ENCODE measurements around the gene CFAP161. TPM values are rescaled to one million over a fixed set of nuclear protein-coding genes. Genes with fewer than 3 reads are reported as not detected.

Gene CFAP161
- polyA plus RNA-seq, 3 donors = not detected

DNA sequence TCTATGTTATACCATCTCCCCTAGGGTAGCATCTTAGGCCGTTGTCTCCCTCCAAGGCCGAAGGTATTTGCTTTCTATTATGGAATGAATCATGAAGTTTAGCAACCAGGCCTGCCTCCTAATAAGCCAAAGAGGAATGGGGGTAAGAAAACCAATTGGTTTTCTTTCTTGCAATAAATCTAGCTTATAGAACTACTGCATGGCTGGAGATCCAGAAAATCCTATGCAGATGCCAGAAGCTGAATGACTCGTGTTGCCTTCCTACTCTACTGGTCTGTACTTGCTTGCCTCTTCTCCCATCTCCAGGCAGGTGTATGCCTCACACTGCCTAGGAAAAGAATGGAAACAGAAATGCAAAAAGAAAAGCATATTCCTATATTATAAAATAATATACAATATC lies 31.5 kb downstream of the CFAP161 start:
- DNase-seq = no peak
- Histone ChIP-seq H3K79me2 (ENCODE audit: insufficient read depth, low read length) (no peaks in the 10 kb centered on the region), H3K9ac (ENCODE audit: insufficient read depth, low read length, poor library complexity, severe bottlenecking) (no peak overlapping the region), H3K4me2 (replicated peaks; ENCODE audit: extremely low read depth, low read length, poor library complexity, severe bottlenecking) (no peak overlapping the region), H4K20me1 (ENCODE audit: insufficient read depth, low read length) (no peaks in the 10 kb centered on the region), H2AFZ (ENCODE audit: insufficient read depth, low read depth, low read length, poor library complexity, severe bottlenecking) (no peak overlapping the region), H3K27me3 (ENCODE audit: control insufficient read depth in 2 of 2, insufficient read depth in 2 of 2, low read length in 2 of 2) (no peaks in the 10 kb centered on the region), H3K4me3 (replicated peaks in 1 of 3; ENCODE audit: low read depth in 2 of 3, low read length in 3 of 3) (no peak overlapping the region), H3K27ac (ENCODE audit: low read depth in 1 of 2, low read length in 2 of 2) (no peak overlapping the region), H3K9me3 (replicated peaks in 1 of 2; ENCODE audit: control insufficient read depth in 1 of 2, insufficient read depth in 1 of 2, low read length in 2 of 2) (no peaks in the 10 kb centered on the region), H3K4me1 (ENCODE audit: control insufficient read depth in 1 of 2, insufficient read depth in 2 of 2, low read length in 2 of 2) (no peaks in the 10 kb centered on the region), H3K36me3 (replicated peaks in 1 of 2; ENCODE audit: control insufficient read depth in 1 of 2, insufficient read depth in 2 of 2, low read length in 2 of 2) (no peaks in the 10 kb centered on the region)
- TF ChIP-seq, protein P1, sequence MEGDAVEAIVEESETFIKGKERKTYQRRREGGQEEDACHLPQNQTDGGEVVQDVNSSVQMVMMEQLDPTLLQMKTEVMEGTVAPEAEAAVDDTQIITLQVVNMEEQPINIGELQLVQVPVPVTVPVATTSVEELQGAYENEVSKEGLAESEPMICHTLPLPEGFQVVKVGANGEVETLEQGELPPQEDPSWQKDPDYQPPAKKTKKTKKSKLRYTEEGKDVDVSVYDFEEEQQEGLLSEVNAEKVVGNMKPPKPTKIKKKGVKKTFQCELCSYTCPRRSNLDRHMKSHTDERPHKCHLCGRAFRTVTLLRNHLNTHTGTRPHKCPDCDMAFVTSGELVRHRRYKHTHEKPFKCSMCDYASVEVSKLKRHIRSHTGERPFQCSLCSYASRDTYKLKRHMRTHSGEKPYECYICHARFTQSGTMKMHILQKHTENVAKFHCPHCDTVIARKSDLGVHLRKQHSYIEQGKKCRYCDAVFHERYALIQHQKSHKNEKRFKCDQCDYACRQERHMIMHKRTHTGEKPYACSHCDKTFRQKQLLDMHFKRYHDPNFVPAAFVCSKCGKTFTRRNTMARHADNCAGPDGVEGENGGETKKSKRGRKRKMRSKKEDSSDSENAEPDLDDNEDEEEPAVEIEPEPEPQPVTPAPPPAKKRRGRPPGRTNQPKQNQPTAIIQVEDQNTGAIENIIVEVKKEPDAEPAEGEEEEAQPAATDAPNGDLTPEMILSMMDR (IDR thresholded peaks at IDR 0.05) = no peak
- H3K4me1 Mint-ChIP-seq = peaks cover 12% of the 10 kb centered on the region
- no peak overlapping the region for H3K27ac Mint-ChIP-seq
- intact Hi-C loops (cut with micrococcal nuclease) = no loop called here
- H3K9me3 Mint-ChIP-seq = no peaks in the 10 kb centered on the region
- H3K27me3 Mint-ChIP-seq (ENCODE audit: low read depth in 3 of 3) = peaks cover under 1 to 4% (median 2%) of the 10 kb centered on the region in 3 donors
- H3K36me3 Mint-ChIP-seq = no peaks in the 10 kb centered on the region
- 100% methylated on average over 1 of the region's 3 CpGs for WGBS (ENCODE audit: insufficient coverage)
- no peak overlapping the region for H3K4me3 Mint-ChIP-seq

DNA sequence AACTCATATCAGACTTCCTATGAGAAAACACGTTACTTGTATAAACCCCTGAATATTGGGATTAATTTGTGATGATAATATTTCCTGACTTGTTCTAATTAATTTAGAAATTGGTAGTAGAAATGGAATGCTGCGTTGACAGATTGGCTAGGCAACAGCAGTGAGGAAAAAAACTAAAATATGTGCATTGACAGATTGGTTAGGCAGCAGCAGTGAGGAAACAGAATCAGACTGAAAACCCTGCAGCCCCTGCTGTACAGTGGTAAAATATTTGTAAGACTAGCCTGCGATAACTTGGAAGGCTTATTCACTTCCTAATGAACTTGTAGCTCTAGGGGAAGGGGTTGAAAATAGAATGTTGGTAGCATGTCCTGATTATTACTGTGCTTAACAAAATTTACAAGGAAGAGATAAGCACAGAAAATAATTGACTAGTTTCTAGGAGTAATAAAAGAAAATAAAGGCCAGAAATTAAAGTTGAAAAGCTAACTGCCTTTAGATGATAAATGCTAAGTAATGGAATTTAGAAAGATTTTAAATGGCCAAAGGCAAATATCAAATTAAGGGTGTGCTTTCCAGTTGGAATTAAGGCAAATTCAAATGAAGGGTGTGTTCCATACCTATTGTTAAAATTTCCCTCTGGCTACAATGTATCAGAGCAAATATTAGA lies 32.7 kb downstream of the CFAP161 start:
- TF ChIP-seq, protein P1 (IDR thresholded peaks at IDR 0.05) = no peak

More for the DNA sequence above, 32.7 kb downstream of the CFAP161 start:
- intact Hi-C loops (cut with micrococcal nuclease) = no loop called here
- Histone ChIP-seq H3K9me3 (replicated peaks in 1 of 2; ENCODE audit: control insufficient read depth in 1 of 2, insufficient read depth in 1 of 2, low read length in 2 of 2) (no peaks in the 10 kb centered on the region), H3K79me2 (ENCODE audit: insufficient read depth, low read length) (no peaks in the 10 kb centered on the region), H3K27me3 (ENCODE audit: control insufficient read depth in 2 of 2, insufficient read depth in 2 of 2, low read length in 2 of 2) (no peaks in the 10 kb centered on the region), H3K27ac (ENCODE audit: low read depth in 1 of 2, low read length in 2 of 2) (no peak overlapping the region), H3K9ac (ENCODE audit: insufficient read depth, low read length, poor library complexity, severe bottlenecking) (no peak overlapping the region), H3K4me1 (ENCODE audit: control insufficient read depth in 1 of 2, insufficient read depth in 2 of 2, low read length in 2 of 2) (no peaks in the 10 kb centered on the region), H3K4me3 (replicated peaks in 1 of 3; ENCODE audit: low read depth in 2 of 3, low read length in 3 of 3) (no peak overlapping the region), H4K20me1 (ENCODE audit: insufficient read depth, low read length) (no peaks in the 10 kb centered on the region), H3K36me3 (replicated peaks in 1 of 2; ENCODE audit: control insufficient read depth in 1 of 2, insufficient read depth in 2 of 2, low read length in 2 of 2) (no peaks in the 10 kb centered on the region), H2AFZ (ENCODE audit: insufficient read depth, low read depth, low read length, poor library complexity, severe bottlenecking) (no peak overlapping the region), H3K4me2 (replicated peaks; ENCODE audit: extremely low read depth, low read length, poor library complexity, severe bottlenecking) (no peak overlapping the region)
- peaks cover 7% of the 10 kb centered on the region for H3K4me1 Mint-ChIP-seq
- no peak overlapping the region for H3K4me3 Mint-ChIP-seq
- H3K27me3 Mint-ChIP-seq (ENCODE audit: low read depth in 3 of 3) = peaks cover 0 to 2% (median 0%) of the 10 kb centered on the region in 3 donors
- WGBS (ENCODE audit: insufficient coverage) = 53% methylated on average over 2 of the region's 3 CpGs
- no peaks in the 10 kb centered on the region for H3K36me3 Mint-ChIP-seq
- no peak overlapping the region for H3K27ac Mint-ChIP-seq
- no peak for DNase-seq
- H3K9me3 Mint-ChIP-seq = no peaks in the 10 kb centered on the region
